ENCODE data around the gene RGS19. TPM values are rescaled to one million over a fixed set of nuclear protein-coding genes. Genes with fewer than 3 reads are reported as not detected.

The RGS19 gene
- total and polyA plus RNA-seq, 3 donors from 2014 or later = 4.4 to 10.4 (median 7.3) TPM

GRCh38 chr20:64082820-64083377 lies 3.6 kb upstream of the RGS19 start:
- Histone ChIP-seq H3K4me3 (peak overlapping the region; percentile 47 to 64), H3K4me1 (peaks cover 27% of the 10 kb centered on the region), H3K9me3 (no peaks in the 10 kb centered on the region), H3K27ac (no peak overlapping the region), H3K27me3 (no peaks in the 10 kb centered on the region), H3K36me3 (ENCODE audit: low read depth, missing control alignments) (no peaks in the 10 kb centered on the region)
- intact Hi-C loops (cut with DNase I; ENCODE audit: low total_unique reads) = no loop called here
- no peak for TF ChIP-seq POLR2A (IDR thresholded peaks at IDR 0.05)
- no peak for TF ChIP-seq CTCF (IDR thresholded peaks at IDR 0.05)
- DNase-seq = no peak
- WGBS, 2 donors = 22 to 28% methylated on average over 5 to 13 of the region's 13 CpGs

- no peak for DNase-seq
- WGBS, 2 donors = 24 to 33% methylated on average over 13 of the region's 13 CpGs
- H3K27ac ChIP-seq = no peak overlapping the region
- H3K36me3 ChIP-seq (ENCODE audit: low read depth, missing control alignments) = no peaks in the 10 kb centered on the region
- H3K4me3 ChIP-seq = no peak overlapping the region
- H3K9me3 ChIP-seq = no peaks in the 10 kb centered on the region
- TF ChIP-seq POLR2A (IDR thresholded peaks at IDR 0.05) (no peak), CTCF (IDR thresholded peaks at IDR 0.05) (no peak)
- intact Hi-C loops (cut with DNase I; ENCODE audit: low total_unique reads) = no loop called here
- H3K4me1 ChIP-seq = peaks cover 27% of the 10 kb centered on the region
- H3K27me3 ChIP-seq = no peaks in the 10 kb centered on the region
Measured at GRCh38 chr20:64082126-64082731, 2.9 kb upstream of the RGS19 start.

- Histone ChIP-seq H3K4me3 (no peak overlapping the region), H3K27me3 (no peaks in the 10 kb centered on the region), H3K36me3 (ENCODE audit: low read depth, missing control alignments) (no peaks in the 10 kb centered on the region), H3K9me3 (no peaks in the 10 kb centered on the region), H3K4me1 (peaks cover 27% of the 10 kb centered on the region), H3K27ac (no peak overlapping the region)
- WGBS, 2 donors = 82 to 92% methylated on average over 6 of the region's 6 CpGs
- TF ChIP-seq CTCF (IDR thresholded peaks at IDR 0.05) (no peak), POLR2A (IDR thresholded peaks at IDR 0.05) (no peak)
- DNase-seq = no peak
- intact Hi-C loops (cut with DNase I; ENCODE audit: low total_unique reads) = no loop called here
Measured at GRCh38 chr20:64081624-64081964, 2.3 kb upstream of the RGS19 start.

GRCh38 chr20:64080813-64081623 lies 1.7 kb upstream of the RGS19 start:
- TF ChIP-seq CTCF (IDR thresholded peaks at IDR 0.05) (no peak), POLR2A (IDR thresholded peaks at IDR 0.05) (no peak)
- WGBS, 2 donors = 60 to 70% methylated on average over 14 to 17 of the region's 17 CpGs
- intact Hi-C loops (cut with DNase I; ENCODE audit: low total_unique reads) = no loop called here
- Histone ChIP-seq H3K27me3 (no peaks in the 10 kb centered on the region), H3K27ac (no peak overlapping the region), H3K4me3 (no peak overlapping the region), H3K4me1 (peaks cover 27% of the 10 kb centered on the region), H3K36me3 (ENCODE audit: low read depth, missing control alignments) (no peaks in the 10 kb centered on the region), H3K9me3 (no peaks in the 10 kb centered on the region)
- DNase-seq = no peak
